AG10803 (cell line): Measurements from ENCODE around the gene FBXL7.

Experiments
- DNase-seq: peaks from one replicate; pipeline ENCODE4 v3.0.0; 2010; ENCODE audit warnings: low read depth
- H3K4me3 ChIP-seq: 2 replicates; pipeline ENCODE4 v1.5.1; 2011; ENCODE audit warnings: mild to moderate bottlenecking, low read length, control low read depth
- TF ChIP-seq, protein P1 (sequence below): conservative IDR thresholded peaks from 2 replicates; pipeline ENCODE4 v1.5.1; 2011; ENCODE audit warnings: mild to moderate bottlenecking, low read length, control low read depth, inconsistent platforms

FBXL7 gene

DNA sequence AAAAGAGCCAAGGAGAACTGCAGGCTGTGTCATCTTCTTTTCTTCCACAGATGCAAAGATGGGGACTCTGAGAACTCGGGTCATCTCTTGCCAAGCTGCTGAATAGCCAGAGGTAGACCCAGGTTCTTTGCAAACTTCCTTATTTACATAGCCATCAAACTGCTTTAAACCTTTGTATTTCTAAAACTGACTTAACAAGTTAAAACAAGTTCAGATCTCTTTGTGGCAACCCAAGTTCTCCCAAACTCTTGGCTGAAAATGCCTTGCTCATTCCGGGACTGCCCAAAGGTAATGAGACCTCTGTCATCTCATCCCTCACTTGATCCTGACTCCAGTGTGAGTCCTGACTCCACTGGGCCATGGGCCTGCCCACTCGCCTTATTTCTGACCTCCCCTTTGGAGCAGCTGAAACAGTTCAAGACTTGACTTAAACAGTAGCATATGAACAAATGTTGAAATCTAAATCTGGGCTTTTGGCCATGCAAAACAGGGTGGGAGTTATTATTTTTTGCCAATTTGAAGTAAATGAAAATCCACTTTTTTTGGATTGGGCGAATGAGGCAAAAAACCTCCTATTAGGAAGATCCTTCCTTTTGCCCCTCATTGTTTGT, 50.6 kb downstream of the FBXL7 start:
- TF ChIP-seq, protein P1, sequence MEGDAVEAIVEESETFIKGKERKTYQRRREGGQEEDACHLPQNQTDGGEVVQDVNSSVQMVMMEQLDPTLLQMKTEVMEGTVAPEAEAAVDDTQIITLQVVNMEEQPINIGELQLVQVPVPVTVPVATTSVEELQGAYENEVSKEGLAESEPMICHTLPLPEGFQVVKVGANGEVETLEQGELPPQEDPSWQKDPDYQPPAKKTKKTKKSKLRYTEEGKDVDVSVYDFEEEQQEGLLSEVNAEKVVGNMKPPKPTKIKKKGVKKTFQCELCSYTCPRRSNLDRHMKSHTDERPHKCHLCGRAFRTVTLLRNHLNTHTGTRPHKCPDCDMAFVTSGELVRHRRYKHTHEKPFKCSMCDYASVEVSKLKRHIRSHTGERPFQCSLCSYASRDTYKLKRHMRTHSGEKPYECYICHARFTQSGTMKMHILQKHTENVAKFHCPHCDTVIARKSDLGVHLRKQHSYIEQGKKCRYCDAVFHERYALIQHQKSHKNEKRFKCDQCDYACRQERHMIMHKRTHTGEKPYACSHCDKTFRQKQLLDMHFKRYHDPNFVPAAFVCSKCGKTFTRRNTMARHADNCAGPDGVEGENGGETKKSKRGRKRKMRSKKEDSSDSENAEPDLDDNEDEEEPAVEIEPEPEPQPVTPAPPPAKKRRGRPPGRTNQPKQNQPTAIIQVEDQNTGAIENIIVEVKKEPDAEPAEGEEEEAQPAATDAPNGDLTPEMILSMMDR = no peak
- no peak overlapping the region for H3K4me3 ChIP-seq
- peak; percentile 44 for DNase-seq

DNA sequence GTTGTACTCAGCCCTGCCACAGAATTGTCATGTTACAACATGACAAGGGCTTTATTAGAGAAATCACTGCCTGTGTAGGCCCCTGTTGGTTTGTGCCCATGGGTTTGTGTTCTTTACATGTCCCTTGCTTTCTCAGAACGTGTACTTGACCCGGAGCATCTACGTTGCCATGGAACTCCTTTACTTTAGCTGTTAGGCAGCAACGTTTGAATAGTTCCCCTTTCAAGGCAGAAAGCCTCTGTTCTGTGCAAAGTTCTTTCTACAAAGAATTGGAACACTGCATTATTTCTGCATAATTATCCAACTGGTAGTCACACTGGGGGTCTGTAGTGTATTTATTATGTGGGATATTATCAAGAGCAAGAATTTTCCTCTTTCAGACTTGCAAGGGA, 51.1 kb downstream of the FBXL7 start:
- DNase-seq = no peak
- TF ChIP-seq, protein P1 = no peak
- H3K4me3 ChIP-seq = no peak overlapping the region

- no peak for DNase-seq
- TF ChIP-seq, protein P1 = no peak
- H3K4me3 ChIP-seq = no peak overlapping the region
These were observed 54.6 kb downstream of the FBXL7 start for GRCh38 chr5:15554542-15554941.

- TF ChIP-seq, protein P1 = no peak
- DNase-seq = no peak
- H3K4me3 ChIP-seq = no peak overlapping the region
These were observed 55.2 kb downstream of the FBXL7 start for GRCh38 chr5:15555176-15555575.

DNA sequence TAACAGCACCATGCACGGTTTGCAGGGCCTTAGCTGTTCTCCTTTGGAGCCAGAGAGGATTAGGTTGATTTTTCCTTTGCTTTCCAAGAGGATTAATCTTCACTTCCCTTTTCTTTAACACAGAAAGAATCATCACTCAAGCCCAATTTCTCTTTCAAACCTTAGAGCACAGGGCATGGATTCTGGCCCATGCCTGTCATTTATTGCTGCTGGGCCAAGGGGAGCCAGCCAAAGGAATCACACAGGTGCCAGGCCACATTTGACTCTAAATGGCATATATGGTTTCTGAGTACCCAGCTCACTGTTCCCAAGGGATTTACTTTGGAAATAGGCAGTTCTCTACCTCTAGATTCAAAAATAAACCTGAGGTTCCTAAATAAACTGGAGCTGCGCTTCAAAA, 58.3 kb downstream of the FBXL7 start:
- no peak overlapping the region for H3K4me3 ChIP-seq
- DNase-seq = no peak
- TF ChIP-seq, protein P1 = no peak

DNA sequence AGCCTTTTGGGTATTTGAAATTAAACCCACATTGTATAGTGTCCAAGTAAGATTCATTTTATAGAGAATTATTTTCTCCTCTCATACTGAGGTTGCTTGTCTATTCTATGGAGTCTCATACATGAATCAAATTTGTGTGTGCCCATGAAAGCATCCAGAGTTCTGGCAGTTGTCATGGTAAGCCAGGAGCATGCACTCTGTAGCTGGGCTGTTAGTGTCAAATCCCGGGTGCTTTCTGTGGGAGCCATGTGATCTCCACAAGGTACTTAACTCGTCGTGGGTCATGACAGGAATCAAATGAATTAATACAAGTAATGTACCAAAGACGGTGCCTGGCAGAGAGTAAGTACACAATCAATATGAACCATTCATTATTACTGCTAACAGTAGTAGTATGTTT, 58.7 kb downstream of the FBXL7 start:
- TF ChIP-seq, protein P1 = no peak
- H3K4me3 ChIP-seq = no peak overlapping the region
- DNase-seq = no peak

DNA sequence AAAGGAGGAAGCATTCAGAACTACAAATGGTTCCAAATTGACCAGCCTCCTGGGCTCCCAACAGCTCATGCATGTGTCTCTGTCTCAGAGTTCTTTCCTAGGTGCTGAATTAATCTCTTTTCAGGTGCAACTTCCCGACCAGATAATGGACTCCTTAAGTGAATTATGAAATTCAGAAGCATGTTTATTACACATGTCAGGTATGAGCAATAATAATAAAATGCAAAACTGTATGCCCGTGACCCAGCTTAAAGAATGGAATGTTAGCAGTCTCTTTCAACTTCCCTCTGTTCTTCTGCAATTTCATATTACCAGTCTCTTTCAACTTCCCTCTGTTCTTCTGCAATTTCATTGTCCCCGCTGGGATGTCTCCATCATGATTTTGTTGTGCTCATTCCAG, 60.4 kb downstream of the FBXL7 start:
- H3K4me3 ChIP-seq = no peak overlapping the region
- peak; percentile 23 for DNase-seq
- TF ChIP-seq, protein P1 = no peak
